ENCODE data around the gene SLU7. TPM values are rescaled to one million over a fixed set of nuclear protein-coding genes. Genes with fewer than 3 reads are reported as not detected.
A peak's percentile ranks its signal among the peaks of the same experiment; 100 is the strongest.

Gene SLU7
- total and polyA plus RNA-seq, 2 of the 4 experiments (the other 2 are of a cell fraction), result 15.9 to 34.2 TPM

- H3K9ac ChIP-seq (ENCODE audit: low read depth, low read length), result no peak overlapping the region
- H3K4me1 ChIP-seq (ENCODE audit: control insufficient read depth, insufficient read depth, low read length), result peaks cover 14% of the 10 kb centered on the region
Measured at GRCh38 chr5:160467555-160468362, 48.9 kb upstream of the SLU7 start.

More at GRCh38 chr5:160467555-160468362, 48.9 kb upstream of the SLU7 start:
- Histone ChIP-seq H2AK9ac (replicated peaks; ENCODE audit: low read depth, low read length, poor library complexity) (no peak overlapping the region), H2AFZ (replicated peaks; ENCODE audit: low read length, poor library complexity) (peak overlapping the region; percentile 54), H3K9me3 (ENCODE audit: control insufficient read depth, insufficient read depth, low read length) (no peaks in the 10 kb centered on the region), H3K9me1 (ENCODE audit: insufficient read depth, low read length) (peaks cover 3% of the 10 kb centered on the region; the same call in 1 of the 2 replicates), H3K14ac (replicated peaks; ENCODE audit: low read depth, low read length) (peak overlapping the region; percentile 47; the same call in 1 of the 2 replicates), H2BK20ac (ENCODE audit: low read depth, low read length) (peak overlapping the region; percentile 39; the same call in 1 of the 2 replicates), H3K36me3 (ENCODE audit: control insufficient read depth, insufficient read depth, low read length) (no peaks in the 10 kb centered on the region), H3K27ac (ENCODE audit: insufficient read depth, low read length) (no peak overlapping the region), H3K4me2 (ENCODE audit: low read depth, low read length) (peak overlapping the region; percentile 9), H2AK5ac (ENCODE audit: low read depth, low read length) (no peak overlapping the region), H3K27me3 (ENCODE audit: control insufficient read depth, insufficient read depth, low read length) (peaks cover 2% of the 10 kb centered on the region; the same call in 1 of the 2 replicates), H3K18ac (ENCODE audit: low read depth, low read length) (no peak overlapping the region; the same call in 1 of the 2 replicates), H4K8ac (ENCODE audit: low read depth in 2 of 2, low read length in 2 of 2) (0 out of 4 replicates have a peak overlapping the region, but pooled peaks of 1 of the 2 experiments have one; percentile 5), H3K23ac (ENCODE audit: low read depth, low read length) (no peak overlapping the region), H4K5ac (ENCODE audit: low read depth, low read length) (no peak overlapping the region), H2BK5ac (ENCODE audit: low read depth, low read length, poor library complexity, severe bottlenecking) (peak overlapping the region; percentile 23), H4K20me1 (ENCODE audit: insufficient read depth, low read length) (no peaks in the 10 kb centered on the region), H2BK15ac (ENCODE audit: low read depth, low read length) (no peak overlapping the region), H3K4me3 (ENCODE audit: insufficient read depth, low read depth, low read length) (no peak overlapping the region), H4K91ac (ENCODE audit: insufficient read depth, low read depth, low read length) (no peak overlapping the region), H2BK120ac (ENCODE audit: low read depth, low read length) (0 out of 2 replicates have a peak overlapping the region, but pooled peaks have one; percentile 7), H3K79me1 (ENCODE audit: low read depth in 1 of 2, low read length in 2 of 2) (no peaks in the 10 kb centered on the region), H3K4ac (ENCODE audit: low read depth, low read length) (peak overlapping the region; percentile 30), H3K56ac (ENCODE audit: extremely low read depth, insufficient read depth, low read length) (no peak overlapping the region)
- DNase-seq, result peak; percentile 87
- dilution Hi-C loops (cut with HindIII; ENCODE audit: low sequenced_read_pairs, unreplicated experiment) (no loop called here), intact Hi-C loops (cut with micrococcal nuclease) (no loop called here), in situ Hi-C loops (cut with MboI; ENCODE audit: low sequenced_read_pairs) (no loop called here)
- 41% methylated on average over 11 of the region's 29 CpGs; no CpG with 5 or more reads in 1 of the 2 experiments for WGBS, 2 experiments (ENCODE audit: extremely low coverage in 2 of 2, insufficient read length in 1 of 2)
- no peak for TF ChIP-seq USF2 (IDR thresholded peaks at IDR 0.05; ENCODE audit: low read depth, low read length)
- no peak for TF ChIP-seq CHD1 (IDR thresholded peaks at IDR 0.05; ENCODE audit: low read depth, low read length)
- no peak for TF ChIP-seq MXI1 (IDR thresholded peaks at IDR 0.05; ENCODE audit: borderline replicate concordance, low read depth, low read length)
- no peak for TF ChIP-seq ELK1 (IDR thresholded peaks at IDR 0.05; ENCODE audit: borderline replicate concordance, low read depth, low read length)
- TF ChIP-seq CEBPB (IDR thresholded peaks at IDR 0.05; ENCODE audit: low read depth, low read length), result no peak
- ChIA-PET POLR2A (ENCODE audit: unreplicated experiment) (no interaction called here), CTCF (interaction anchor here (1.4 to 2.3 kb wide), 2 partner anchors 8 to 29 kb away, joined by 3 to 14 read pairs; no protein-coding TSS in a partner anchor)
- no TSS peak for BruUV-seq (replicated peaks)
- ATAC-seq (ENCODE audit: low read depth), result peak; percentile 66

All from IMR-90 (cell line).